ENCODE data around the gene TASOR2.
A peak's percentile ranks its signal among the peaks of the same experiment; 100 is the strongest.

TASOR2 gene, protein sequence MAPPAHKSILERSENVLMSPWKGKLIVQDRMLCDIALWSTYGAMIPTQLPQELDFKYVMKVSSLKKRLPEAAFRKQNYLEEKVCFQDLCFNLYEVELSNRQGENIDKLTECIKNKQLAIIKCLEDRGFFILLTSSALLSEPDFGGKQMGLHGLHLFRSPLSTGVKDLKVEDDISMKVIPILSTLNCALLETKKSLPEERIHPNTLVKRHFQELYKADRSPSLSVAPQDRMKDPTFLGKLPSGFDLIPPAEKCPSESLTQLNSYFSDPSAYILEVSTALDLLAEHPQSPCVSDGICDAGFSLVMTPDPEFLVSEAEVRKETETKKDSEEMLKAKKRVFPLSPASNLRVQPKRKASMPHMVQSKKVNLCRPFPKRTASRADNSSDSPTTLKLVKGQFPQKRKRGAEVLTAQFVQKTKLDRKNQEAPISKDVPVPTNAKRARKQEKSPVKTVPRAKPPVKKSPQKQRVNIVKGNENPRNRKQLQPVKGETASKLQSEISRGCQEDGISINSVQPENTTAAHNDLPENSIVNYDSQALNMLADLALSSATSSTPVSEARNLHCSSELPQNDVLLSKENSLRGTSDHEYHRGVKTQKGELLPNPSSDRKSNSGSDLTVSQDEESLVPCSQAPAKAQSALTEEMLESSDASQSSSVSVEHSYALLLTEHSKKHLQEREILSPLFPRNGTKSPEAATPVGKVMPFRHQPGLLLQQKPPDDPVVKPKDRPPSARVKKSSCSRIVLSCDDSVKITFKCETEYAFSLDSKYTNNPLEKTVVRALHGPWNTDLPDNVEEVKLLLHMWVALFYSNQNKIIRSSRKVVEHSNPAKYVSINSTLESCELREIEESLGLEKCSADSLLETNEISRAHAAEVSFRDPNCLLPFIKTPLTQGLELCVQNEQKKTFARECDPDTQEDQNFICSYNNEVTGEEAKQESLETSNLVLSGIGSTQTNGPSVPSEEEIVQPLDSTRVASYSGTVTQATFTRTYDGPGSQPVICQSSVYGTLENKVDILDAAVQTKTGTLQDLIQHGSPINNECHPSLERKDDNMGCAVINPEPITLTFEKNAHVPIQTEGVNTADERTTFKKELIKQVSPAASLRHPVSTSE (N-terminal part only)

GRCh38 chr10:5684318-5684970, at the start of gene TASOR2:
TASOR2 (plus strand) TSS chr10:5684838; CDS start chr10:5720643, 35,805 bp downstream.
- DNase-seq, result peak; percentile 94

- DNase-seq, result no peak
Observed at GRCh38 chr10:5634918-5635317, 49.7 kb upstream of the TASOR2 start.

DNA sequence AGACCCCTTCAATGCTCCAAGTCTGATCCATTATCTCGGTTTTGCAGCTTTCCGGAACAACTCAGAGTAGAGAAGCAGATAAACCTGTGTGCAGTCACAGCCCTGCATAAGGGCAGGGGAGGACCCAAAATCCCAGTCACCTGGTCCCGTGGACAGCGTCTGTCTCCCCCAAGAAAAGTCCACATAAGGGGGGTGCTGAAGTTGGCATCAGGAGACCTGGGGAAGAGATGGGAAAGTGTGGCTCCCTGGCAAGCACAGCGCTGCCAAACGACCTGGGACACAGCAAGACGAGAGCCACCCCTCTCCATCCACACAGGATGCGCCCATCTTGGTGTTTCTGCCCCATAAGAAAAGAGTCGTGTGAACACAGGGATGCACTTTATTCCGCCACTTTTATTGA, 46.1 kb upstream of the TASOR2 start:
- DNase-seq, result no peak

- DNase-seq, result no peak
Observed at GRCh38 chr10:5639066-5639465, 45.6 kb upstream of the TASOR2 start.

GRCh38 chr10:5640036-5640435, 44.6 kb upstream of the TASOR2 start:
- DNase-seq, result no peak

- no peak for DNase-seq
Observed at GRCh38 chr10:5640501-5640900, 44.1 kb upstream of the TASOR2 start.

DNA sequence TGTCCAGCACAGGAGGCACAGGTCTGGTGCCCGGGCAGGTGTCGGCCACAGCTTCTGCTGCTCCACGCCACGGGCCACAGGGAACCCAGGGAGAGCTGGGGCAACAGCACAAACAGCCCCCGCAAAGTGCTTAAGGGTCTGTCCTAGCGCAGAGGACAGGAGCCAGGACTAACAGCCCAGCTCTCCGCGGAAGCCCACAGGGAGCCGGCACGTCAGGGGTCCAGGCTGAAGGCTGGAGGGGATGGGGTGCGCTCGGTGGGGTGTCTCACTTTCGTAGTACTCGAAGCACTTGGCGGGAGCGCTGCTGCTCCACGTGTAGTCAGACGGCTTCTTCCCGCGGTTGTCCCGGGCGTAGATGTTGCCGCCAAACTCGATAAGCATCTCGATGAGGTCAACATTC, 43.1 kb upstream of the TASOR2 start:
- DNase-seq, result no peak

DNA sequence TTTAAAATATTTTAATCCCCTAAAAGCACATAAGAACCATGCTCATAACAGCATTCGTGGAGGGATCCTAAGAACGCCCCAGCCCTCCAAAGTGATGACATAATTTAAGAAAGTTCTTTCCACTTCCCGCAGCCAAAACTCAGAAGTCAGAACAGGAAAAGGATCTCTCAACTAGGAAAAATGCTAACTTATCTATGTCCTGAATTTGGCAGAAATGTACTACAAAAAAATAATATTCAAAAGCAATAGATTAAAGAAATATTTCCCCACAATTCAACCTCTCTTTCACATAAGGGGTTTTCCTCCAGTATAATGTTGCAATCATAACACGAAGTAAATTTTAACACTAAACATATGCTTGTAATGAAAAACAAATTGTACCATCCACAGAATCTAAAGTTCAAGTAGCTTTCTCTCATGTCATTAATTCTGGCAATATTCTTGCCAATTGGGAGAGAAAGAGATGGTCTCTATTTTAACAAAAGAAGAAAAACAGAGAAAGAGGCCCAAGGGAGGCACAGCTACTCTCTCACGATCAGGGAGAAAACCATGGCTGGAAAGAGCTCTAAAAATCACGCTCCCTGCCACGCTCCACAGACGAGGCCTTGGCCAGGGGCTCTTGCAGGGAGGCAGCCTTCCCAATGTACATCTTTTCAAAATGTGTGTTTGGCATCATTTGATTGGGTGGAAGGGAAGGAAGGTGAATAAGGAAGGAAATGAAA, 41.1 kb upstream of the TASOR2 start:
- no peak for DNase-seq

DNA sequence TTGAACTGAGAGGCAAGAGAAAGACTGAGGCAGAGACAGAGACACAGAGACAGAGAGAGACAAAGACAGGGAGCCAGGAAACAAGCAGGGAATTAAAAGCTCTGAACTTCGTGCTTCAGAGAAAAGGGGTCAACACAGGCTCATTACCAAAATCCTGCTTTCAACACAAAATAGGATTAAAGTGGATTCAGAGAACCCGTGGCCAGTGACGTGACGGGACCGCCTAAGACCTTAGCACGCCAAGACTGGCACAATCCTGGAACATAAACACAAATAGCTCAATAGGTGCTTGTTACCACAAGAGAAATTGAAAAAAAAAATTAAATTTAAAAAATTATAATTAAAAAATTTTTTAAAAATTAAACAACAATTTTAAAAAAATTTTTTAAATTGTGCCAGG, 39.7 kb upstream of the TASOR2 start:
- no peak for DNase-seq

DNA sequence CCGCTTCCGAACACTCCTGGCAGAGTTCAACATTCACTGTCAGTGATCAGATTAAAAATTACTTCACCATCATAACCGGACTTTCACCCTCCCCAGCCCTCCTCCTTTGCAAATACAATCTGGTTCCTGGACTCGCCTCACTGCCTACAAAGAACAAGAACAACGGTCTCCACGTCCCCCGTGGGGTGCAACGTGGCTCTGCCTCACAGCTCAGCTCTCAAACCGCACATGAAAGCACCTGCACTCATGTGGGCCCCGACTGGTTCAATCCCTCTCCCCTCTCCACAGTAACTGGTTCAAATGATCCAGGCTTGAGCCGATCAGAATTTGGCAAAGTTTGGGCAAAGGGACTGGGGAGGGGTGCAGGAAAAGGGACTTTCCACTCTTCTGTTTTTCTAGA, 39.3 kb upstream of the TASOR2 start:
- no peak for DNase-seq

DNA sequence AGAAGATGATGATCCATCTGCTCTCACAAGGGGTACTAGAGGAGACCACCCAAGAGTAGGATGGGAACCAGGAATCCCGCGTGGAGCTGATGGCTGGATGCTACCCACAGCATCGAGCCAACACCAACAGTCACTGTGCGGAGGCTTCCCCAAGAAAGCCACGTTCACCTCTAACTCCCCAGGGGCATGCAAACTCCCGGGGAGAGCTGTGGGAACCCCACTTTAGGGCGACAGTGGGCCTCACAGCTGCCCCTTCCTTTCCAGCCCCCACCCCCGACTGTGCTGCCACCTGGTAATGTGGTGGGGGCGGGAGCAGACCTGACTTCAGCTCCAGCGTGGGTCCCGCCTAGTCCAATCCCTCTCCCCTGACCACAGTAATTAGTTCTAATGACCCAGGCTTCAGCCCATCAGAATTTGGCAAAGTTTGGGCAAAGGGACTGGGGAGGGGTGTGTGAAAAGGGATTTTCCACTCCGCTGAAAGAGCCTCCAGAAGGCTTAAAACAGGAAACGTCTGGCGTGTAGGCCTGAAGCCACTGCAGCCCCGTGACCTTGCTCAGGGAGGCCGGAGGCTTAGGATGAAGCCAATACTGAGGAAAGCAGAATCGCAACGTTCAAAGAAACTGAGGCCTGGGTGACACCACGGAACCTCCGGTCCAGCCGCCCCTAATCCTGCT, 38.6 kb upstream of the TASOR2 start:
- no peak for DNase-seq

GRCh38 chr10:5647507-5648240, 37.0 kb upstream of the TASOR2 start:
- DNase-seq, result no peak

DNA sequence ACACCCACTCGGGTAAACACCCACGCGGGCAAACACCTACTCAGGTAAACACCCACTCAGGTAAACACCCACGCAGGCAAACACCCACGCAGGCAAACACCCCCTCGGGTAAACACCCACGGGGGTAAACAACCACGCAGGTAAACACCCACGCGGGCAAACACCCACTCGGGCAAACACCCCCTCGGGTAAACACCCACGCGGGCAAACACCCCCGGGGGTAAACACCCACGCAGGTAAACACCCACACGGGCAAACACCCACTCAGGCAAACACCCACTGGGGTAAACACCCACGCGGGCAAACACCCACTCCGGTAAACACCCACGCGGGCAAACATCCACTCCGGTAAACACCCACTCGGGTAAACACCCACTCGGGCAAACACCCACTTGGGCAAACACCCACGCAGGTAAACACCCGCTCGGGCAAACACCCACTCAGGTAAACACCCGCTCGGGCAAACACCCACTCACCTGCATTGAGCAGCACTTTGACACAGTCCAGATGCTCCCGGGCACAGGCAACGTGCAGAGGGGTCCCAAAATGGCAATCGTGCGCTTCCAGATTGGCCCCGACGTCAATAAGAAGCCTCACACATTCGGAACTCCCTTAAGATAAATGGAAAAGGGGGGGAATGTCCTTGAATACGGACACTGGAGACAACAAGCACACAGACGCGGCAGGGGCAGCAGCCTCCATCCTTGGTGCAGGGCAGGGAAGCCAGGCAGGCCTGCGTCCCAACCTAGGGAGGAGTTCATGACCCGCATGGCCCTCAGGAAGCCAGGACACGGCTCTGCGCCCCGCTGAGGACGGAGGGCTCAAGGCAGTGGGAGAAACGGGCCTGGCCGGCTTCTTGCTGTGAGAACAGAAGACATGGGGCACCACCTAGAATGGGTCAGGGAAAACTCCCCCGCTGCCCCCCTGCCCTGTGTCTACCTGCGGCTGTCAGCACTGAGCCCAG, 35.9 kb upstream of the TASOR2 start:
- DNase-seq, result no peak

GRCh38 chr10:5649746-5650145, 34.9 kb upstream of the TASOR2 start:
- no peak for DNase-seq

- DNase-seq, result no peak
Observed at GRCh38 chr10:5650664-5651387, 33.8 kb upstream of the TASOR2 start.

GRCh38 chr10:5651388-5651764, 33.3 kb upstream of the TASOR2 start:
- no peak for DNase-seq

DNA sequence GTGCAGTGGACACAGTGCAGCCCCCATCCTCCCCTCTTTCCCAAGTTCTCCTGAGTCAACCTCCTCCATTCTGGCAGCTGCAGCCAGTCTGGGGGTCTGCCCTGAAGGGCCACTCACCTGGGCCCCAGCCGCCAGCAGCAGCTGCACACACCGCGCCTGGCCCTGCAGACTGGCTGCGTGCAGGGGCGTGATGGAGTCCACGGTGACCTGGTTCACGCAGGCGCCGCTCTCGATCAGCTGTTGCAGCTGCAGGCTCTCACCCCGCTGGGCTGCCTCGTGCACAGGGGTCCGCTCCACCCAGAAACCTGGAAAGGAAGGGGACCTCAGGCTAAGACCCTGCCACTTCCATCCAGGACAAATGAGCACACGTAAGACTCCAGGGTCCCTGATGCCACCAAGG, 31.9 kb upstream of the TASOR2 start:
- DNase-seq, result no peak

DNA sequence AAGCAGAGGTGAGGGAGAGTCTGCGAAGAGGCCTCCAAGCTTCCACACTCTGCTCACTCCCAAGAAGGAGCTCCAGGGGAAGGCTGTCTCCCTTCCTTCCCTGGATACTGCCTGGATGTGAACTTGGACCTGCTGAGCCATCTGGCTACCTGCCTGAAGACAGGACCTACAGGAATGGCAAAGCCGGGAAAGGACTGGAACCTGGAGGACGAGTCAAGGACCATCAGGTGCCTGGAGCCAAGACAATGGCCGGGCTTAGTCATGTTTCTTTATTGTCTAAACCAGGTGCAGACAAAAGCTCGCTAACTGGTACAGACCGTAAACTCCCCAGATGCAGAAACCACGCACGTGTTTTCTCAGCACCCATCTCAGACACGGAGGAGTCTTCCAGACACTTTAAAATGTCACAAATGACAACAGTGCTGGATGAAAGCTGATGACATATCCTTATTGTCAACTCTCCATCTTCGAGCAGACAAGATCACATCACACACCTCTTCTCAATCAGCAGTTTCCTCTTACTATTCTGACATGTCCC, 30.4 kb upstream of the TASOR2 start:
- no peak for DNase-seq

DNA sequence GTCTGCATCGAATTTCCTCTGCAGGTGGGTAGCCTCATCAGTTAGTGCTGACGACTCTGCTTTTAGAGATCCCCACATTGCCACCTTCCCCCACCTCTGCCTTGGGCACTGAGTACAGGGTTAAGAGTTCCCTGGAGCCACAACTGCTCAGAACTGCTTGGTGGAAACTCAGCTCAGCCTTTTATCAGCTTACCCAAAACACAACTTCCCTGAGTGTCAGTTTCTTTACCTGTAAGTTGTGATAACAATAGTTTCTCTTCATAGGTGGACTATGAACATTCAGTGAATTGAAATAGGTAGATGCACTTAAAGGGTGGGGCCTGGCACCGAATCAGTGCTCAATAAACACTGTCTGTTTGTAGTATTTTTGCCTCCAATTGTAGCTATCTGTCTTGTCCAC, 29.5 kb upstream of the TASOR2 start:
- DNase-seq, result no peak
